G401 (cell line): ENCODE measurements around the gene POLR2A. TPM values are rescaled to one million over a fixed set of nuclear protein-coding genes. Genes with fewer than 3 reads are reported as not detected.

ENCODE experiments used
- DNase-seq: peaks from one replicate; pipeline ENCODE4 v3.0.0-alpha.2; 2015; ENCODE audit warnings: low spot score
- in situ Hi-C: cut with HindIII; loops from 2 replicates; pipeline ENCODE4 v1.10.0; 2016; ENCODE audit warnings: low sequenced_read_pairs, mixed read lengths
- total RNA-seq: library from RNA; depleted of rRNA; stranded (reverse); fragments of >200 nt; shearing (Covaris generic); gene quantifications from 2 replicates; pipeline ENCODE4 v1.2.3, GENCODE V29; 2014

Gene POLR2A
- total RNA-seq, 1 experiment from 2014 or later = 52.8 TPM

- DNase-seq = no peak
- in situ Hi-C loops = loop anchor here (25.0 kb wide), 1 partner anchor 109 kb away; the partner anchor contains the start of genes PLSCR3 and TNK1
Measured at GRCh38 chr17:7496470-7497183, 12.5 kb downstream of the POLR2A start.

GRCh38 chr17:7497228-7497627, 13.1 kb downstream of the POLR2A start:
- in situ Hi-C loops = loop anchor here (25.0 kb wide), 1 partner anchor 110 kb away; the partner anchor contains the start of genes PLSCR3 and TNK1
- DNase-seq = no peak

- in situ Hi-C loops = loop anchor here (25.0 kb wide), 1 partner anchor 110 kb away; the partner anchor contains the start of genes PLSCR3 and TNK1
- no peak for DNase-seq
Measured at GRCh38 chr17:7497636-7498035, 13.5 kb downstream of the POLR2A start.

- in situ Hi-C loops = loop anchor here (25.0 kb wide), 1 partner anchor 112 kb away; the partner anchor contains the start of genes PLSCR3 and TNK1
- no peak for DNase-seq
Measured at GRCh38 chr17:7499161-7499560, 15.0 kb downstream of the POLR2A start.

GRCh38 chr17:7501729-7502128, 17.6 kb downstream of the POLR2A start:
- in situ Hi-C loops = no loop called here

GRCh38 chr17:7502171-7502847, 18.1 kb downstream of the POLR2A start:
- no peak for DNase-seq
- in situ Hi-C loops = no loop called here

More at GRCh38 chr17:7501729-7502128, 17.6 kb downstream of the POLR2A start:
- no peak for DNase-seq

- in situ Hi-C loops = no loop called here
- DNase-seq = no peak
Measured at GRCh38 chr17:7502987-7503386, 18.8 kb downstream of the POLR2A start.

- in situ Hi-C loops = no loop called here
- no peak for DNase-seq
Measured at GRCh38 chr17:7503521-7503920, 19.4 kb downstream of the POLR2A start.

GRCh38 chr17:7508145-7508544, 24.0 kb downstream of the POLR2A start:
- DNase-seq = no peak
- in situ Hi-C loops = no loop called here

- DNase-seq = no peak
- in situ Hi-C loops = no loop called here
Measured at GRCh38 chr17:7508846-7509245, 24.7 kb downstream of the POLR2A start.

- in situ Hi-C loops = no loop called here
- no peak for DNase-seq
Measured at GRCh38 chr17:7509937-7510336, 25.8 kb downstream of the POLR2A start.

- no peak for DNase-seq
- in situ Hi-C loops = no loop called here
Measured at GRCh38 chr17:7511108-7511507, 26.9 kb downstream of the POLR2A start.

GRCh38 chr17:7512105-7512504, 27.9 kb downstream of the POLR2A start:
- no peak for DNase-seq
- in situ Hi-C loops = no loop called here

- DNase-seq = no peak
- in situ Hi-C loops = no loop called here
Measured at GRCh38 chr17:7512824-7513540, 28.8 kb downstream of the POLR2A start.

GRCh38 chr17:7513850-7514419, 29.8 kb downstream of the POLR2A start:
- in situ Hi-C loops = no loop called here
- no peak for DNase-seq

- in situ Hi-C loops = no loop called here
Measured at GRCh38 chr17:7515911-7516610, 31.9 kb downstream of the POLR2A start.

GRCh38 chr17:7523033-7523432, 38.9 kb downstream of the POLR2A start:
- in situ Hi-C loops = no loop called here
- DNase-seq = no peak

More at GRCh38 chr17:7515911-7516610, 31.9 kb downstream of the POLR2A start:
- no peak for DNase-seq

GRCh38 chr17:7528842-7529241, 44.7 kb downstream of the POLR2A start:
- in situ Hi-C loops = no loop called here
- no peak for DNase-seq
